Measurements from ENCODE around the gene PDIA4.

PDIA4 gene

GRCh38 chr7:149003018-149003417, 25.3 kb downstream of the PDIA4 start:
- no peak for DNase-seq (ENCODE audit: extremely low read depth, low read depth)
- no peak for TF ChIP-seq CTCF (IDR thresholded peaks at IDR 0.05; ENCODE audit: low read depth, low read length)

GRCh38 chr7:149002604-149003003, 25.7 kb downstream of the PDIA4 start:
- DNase-seq (ENCODE audit: extremely low read depth, low read depth) = no peak
- no peak for TF ChIP-seq CTCF (IDR thresholded peaks at IDR 0.05; ENCODE audit: low read depth, low read length)

- TF ChIP-seq CTCF (IDR thresholded peaks at IDR 0.05; ENCODE audit: low read depth, low read length) = no peak
- DNase-seq (ENCODE audit: extremely low read depth, low read depth) = no peak
Measured at GRCh38 chr7:149001427-149002068, 26.8 kb downstream of the PDIA4 start.

- no peak for TF ChIP-seq CTCF (IDR thresholded peaks at IDR 0.05; ENCODE audit: low read depth, low read length)
- no peak for DNase-seq (ENCODE audit: extremely low read depth, low read depth)
Measured at GRCh38 chr7:149000961-149001360, 27.3 kb downstream of the PDIA4 start.

- DNase-seq (ENCODE audit: extremely low read depth, low read depth) = no peak
- no peak for TF ChIP-seq CTCF (IDR thresholded peaks at IDR 0.05; ENCODE audit: low read depth, low read length)
Measured at GRCh38 chr7:148999192-148999591, 29.1 kb downstream of the PDIA4 start.

GRCh38 chr7:148997497-148997896, 30.8 kb downstream of the PDIA4 start:
- no peak for TF ChIP-seq CTCF (IDR thresholded peaks at IDR 0.05; ENCODE audit: low read depth, low read length)
- no peak for DNase-seq (ENCODE audit: extremely low read depth, low read depth)

- no peak for TF ChIP-seq CTCF (IDR thresholded peaks at IDR 0.05; ENCODE audit: low read depth, low read length)
- DNase-seq (ENCODE audit: extremely low read depth, low read depth) = no peak
Measured at GRCh38 chr7:148994576-148994975, 33.7 kb downstream of the PDIA4 start.

Measured in AG09319 (cell line).